ENCODE data around the gene NPTX2. TPM values are rescaled to one million over a fixed set of nuclear protein-coding genes. Genes with fewer than 3 reads are reported as not detected.

NPTX2 gene
- total RNA-seq, 1 experiment from 2014 or later, result 10.9 TPM

DNA sequence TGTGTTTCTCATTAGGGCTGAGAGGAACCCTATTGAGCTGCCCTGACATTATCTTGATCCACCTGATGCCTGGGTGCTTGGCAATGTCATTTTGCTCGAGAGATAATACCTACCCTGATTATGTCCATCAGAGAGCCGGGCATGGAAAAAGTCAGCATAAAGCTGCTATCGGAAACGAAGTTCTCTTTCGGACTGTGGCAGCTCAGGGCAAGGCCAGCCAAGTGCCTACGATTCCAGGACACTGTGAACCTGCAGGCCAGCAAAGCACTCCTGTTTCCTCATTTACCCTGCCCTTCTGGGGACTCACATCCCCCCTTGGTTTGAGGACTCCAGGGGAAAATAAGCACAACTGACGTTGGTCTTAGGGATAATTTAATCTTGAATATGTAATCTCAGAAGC is 25.2 kb upstream of the NPTX2 start:
- no peak for DNase-seq (ENCODE audit: low spot score)
- Mint-ChIP-seq H3K27ac (no peak overlapping the region), H3K36me3 (no peaks in the 10 kb centered on the region), H3K4me1 (no peaks in the 10 kb centered on the region), H3K9me3 (no peaks in the 10 kb centered on the region), H3K27me3 (ENCODE audit: low read depth) (peaks cover 2% of the 10 kb centered on the region; the same call in 1 of the 2 replicates), H3K4me3 (no peak overlapping the region)
- ATAC-seq, result no peak
- ChIA-PET CTCF (interaction anchor here (0.9 to 2.4 kb wide), 4 partner anchors 9 to 240 kb away, joined by 3 to 8 read pairs (median 4); partner anchors contain the start of gene NPTX2), POLR2A (no interaction called here)
- TF ChIP-seq OVOL2 (CRISPR knock-in tag; IDR thresholded peaks at IDR 0.05; ENCODE audit: borderline replicate concordance) (no peak), ESRRA (CRISPR knock-in tag; IDR thresholded peaks at IDR 0.05; ENCODE audit: borderline replicate concordance) (no peak)
- TF ChIP-seq, protein P1, sequence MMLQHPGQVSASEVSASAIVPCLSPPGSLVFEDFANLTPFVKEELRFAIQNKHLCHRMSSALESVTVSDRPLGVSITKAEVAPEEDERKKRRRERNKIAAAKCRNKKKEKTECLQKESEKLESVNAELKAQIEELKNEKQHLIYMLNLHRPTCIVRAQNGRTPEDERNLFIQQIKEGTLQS (CRISPR knock-in tag; conservative IDR thresholded peaks at IDR 0.05), result no peak

GRCh38 chr7:98594348-98594747 is 22.7 kb upstream of the NPTX2 start:
- POLR2A ChIA-PET, result no interaction called here
- TF ChIP-seq SMAD4 (CRISPR knock-in tag; IDR thresholded peaks at IDR 0.05) (no peak), HMGA2 (CRISPR knock-in tag; IDR thresholded peaks at IDR 0.05) (no peak), CBFB (CRISPR knock-in tag; IDR thresholded peaks at IDR 0.05; ENCODE audit: low read depth) (no peak), SP1 (CRISPR knock-in tag; conservative IDR thresholded peaks at IDR 0.05) (no peak), ZNF416 (CRISPR knock-in tag; IDR thresholded peaks at IDR 0.05) (no peak), GABPB1 (CRISPR knock-in tag; IDR thresholded peaks at IDR 0.05) (no peak), ZNF671 (CRISPR knock-in tag; IDR thresholded peaks at IDR 0.05) (no peak), ETV6 (CRISPR knock-in tag; IDR thresholded peaks at IDR 0.05) (no peak), ZNF263 (CRISPR knock-in tag; IDR thresholded peaks at IDR 0.05; ENCODE audit: low read depth) (no peak)
- TF ChIP-seq, protein P1 (CRISPR knock-in tag; conservative IDR thresholded peaks at IDR 0.05), result no peak
- TF ChIP-seq, protein P2, sequence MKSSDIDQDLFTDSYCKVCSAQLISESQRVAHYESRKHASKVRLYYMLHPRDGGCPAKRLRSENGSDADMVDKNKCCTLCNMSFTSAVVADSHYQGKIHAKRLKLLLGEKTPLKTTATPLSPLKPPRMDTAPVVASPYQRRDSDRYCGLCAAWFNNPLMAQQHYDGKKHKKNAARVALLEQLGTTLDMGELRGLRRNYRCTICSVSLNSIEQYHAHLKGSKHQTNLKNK (CRISPR knock-in tag; IDR thresholded peaks at IDR 0.05), result no peak
- TF ChIP-seq, protein P3, sequence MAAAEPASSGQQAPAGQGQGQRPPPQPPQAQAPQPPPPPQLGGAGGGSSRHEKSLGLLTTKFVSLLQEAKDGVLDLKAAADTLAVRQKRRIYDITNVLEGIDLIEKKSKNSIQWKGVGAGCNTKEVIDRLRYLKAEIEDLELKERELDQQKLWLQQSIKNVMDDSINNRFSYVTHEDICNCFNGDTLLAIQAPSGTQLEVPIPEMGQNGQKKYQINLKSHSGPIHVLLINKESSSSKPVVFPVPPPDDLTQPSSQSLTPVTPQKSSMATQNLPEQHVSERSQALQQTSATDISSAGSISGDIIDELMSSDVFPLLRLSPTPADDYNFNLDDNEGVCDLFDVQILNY (CRISPR knock-in tag; IDR thresholded peaks at IDR 0.05), result no peak
- TF ChIP-seq, protein P4, sequence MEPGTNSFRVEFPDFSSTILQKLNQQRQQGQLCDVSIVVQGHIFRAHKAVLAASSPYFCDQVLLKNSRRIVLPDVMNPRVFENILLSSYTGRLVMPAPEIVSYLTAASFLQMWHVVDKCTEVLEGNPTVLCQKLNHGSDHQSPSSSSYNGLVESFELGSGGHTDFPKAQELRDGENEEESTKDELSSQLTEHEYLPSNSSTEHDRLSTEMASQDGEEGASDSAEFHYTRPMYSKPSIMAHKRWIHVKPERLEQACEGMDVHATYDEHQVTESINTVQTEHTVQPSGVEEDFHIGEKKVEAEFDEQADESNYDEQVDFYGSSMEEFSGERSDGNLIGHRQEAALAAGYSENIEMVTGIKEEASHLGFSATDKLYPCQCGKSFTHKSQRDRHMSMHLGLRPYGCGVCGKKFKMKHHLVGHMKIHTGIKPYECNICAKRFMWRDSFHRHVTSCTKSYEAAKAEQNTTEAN (CRISPR knock-in tag; IDR thresholded peaks at IDR 0.05), result no peak
- TF ChIP-seq, protein P5, sequence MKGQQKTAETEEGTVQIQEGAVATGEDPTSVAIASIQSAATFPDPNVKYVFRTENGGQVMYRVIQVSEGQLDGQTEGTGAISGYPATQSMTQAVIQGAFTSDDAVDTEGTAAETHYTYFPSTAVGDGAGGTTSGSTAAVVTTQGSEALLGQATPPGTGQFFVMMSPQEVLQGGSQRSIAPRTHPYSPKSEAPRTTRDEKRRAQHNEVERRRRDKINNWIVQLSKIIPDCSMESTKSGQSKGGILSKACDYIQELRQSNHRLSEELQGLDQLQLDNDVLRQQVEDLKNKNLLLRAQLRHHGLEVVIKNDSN (CRISPR knock-in tag; IDR thresholded peaks at IDR 0.05), result no peak
- TF ChIP-seq, protein P6, sequence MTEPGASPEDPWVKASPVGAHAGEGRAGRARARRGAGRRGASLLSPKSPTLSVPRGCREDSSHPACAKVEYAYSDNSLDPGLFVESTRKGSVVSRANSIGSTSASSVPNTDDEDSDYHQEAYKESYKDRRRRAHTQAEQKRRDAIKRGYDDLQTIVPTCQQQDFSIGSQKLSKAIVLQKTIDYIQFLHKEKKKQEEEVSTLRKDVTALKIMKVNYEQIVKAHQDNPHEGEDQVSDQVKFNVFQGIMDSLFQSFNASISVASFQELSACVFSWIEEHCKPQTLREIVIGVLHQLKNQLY (CRISPR knock-in tag; IDR thresholded peaks at IDR 0.05), result no peak
- CTCF ChIA-PET, result no interaction called here
- H3K27me3 Mint-ChIP-seq (ENCODE audit: low read depth), result peaks cover 2% of the 10 kb centered on the region; the same call in 1 of the 2 replicates
- ATAC-seq (no peak), DNase-seq (ENCODE audit: low spot score) (no peak)
- no peak overlapping the region for H3K4me3 Mint-ChIP-seq
- no peaks in the 10 kb centered on the region for H3K9me3 Mint-ChIP-seq
- no peak overlapping the region for H3K27ac Mint-ChIP-seq
- H3K36me3 Mint-ChIP-seq, result no peaks in the 10 kb centered on the region
- H3K4me1 Mint-ChIP-seq, result no peaks in the 10 kb centered on the region

DNA sequence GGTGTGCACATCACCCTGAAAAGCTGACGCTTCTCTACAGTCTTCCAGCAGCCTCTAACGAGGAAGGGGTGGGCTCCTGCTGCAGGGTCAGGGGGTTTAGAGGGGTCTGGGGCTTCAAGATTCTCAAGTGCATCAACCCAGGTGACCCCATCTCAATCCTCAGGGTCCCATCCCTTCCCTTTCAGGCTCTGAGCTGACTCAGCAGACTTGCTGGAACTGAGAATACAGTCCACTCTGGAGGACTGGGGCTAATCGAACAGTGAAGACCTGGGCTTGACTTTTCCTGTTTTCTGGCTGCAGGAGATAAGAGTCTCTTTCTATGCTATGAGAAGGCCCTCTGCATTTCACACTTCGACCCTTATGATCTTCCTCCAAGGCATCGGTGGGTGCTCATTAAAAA is 22.3 kb upstream of the NPTX2 start:
- H3K9me3 Mint-ChIP-seq, result no peaks in the 10 kb centered on the region
- H3K27me3 Mint-ChIP-seq (ENCODE audit: low read depth), result peaks cover 2% of the 10 kb centered on the region; the same call in 1 of the 2 replicates
- DNase-seq (ENCODE audit: low spot score), result no peak
- ChIA-PET POLR2A (no interaction called here), CTCF (no interaction called here)
- H3K27ac Mint-ChIP-seq, result no peak overlapping the region
- ATAC-seq, result no peak
- no peaks in the 10 kb centered on the region for H3K36me3 Mint-ChIP-seq
- no peaks in the 10 kb centered on the region for H3K4me1 Mint-ChIP-seq
- no peak overlapping the region for H3K4me3 Mint-ChIP-seq
- TF ChIP-seq, protein P7, sequence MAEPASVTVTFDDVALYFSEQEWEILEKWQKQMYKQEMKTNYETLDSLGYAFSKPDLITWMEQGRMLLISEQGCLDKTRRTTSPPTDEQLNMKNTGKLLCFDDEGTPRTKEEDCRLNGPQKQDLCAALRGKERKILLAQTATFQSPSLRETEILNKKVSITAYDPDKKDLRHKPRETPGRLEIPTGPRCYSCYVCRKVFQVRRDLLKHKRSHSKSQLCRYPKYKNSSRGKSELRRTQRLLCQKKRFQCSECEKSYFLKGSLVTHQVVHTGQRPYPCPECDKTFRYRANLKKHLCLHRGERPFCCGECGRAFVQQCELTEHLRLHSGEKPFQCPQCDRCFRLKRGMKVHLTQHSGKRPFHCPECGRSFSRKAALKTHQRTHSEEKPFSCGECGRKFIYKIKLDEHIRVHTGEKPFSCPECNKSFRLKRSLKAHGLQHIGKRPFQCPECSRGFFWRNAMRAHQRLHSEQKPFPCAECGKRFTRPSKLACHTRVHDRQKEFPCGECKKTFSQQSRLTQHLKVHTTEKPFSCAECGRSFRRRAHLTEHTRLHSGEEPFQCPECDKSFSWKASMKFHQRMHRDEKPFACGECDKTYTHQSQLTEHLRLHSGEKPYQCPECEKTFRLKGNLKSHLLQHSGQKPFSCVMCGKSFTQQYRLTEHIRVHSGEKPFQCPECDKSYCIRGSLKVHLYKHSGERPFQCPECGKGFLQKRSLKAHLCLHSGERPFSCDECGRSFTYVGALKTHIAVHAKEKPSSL (CRISPR knock-in tag; conservative IDR thresholded peaks at IDR 0.05), result no peak
- TF ChIP-seq FOXJ3 (CRISPR knock-in tag; IDR thresholded peaks at IDR 0.05; ENCODE audit: borderline replicate concordance) (no peak), AFF4 (CRISPR knock-in tag; IDR thresholded peaks at IDR 0.05; ENCODE audit: borderline replicate concordance) (no peak), E2F4 (CRISPR knock-in tag; IDR thresholded peaks at IDR 0.05; ENCODE audit: borderline replicate concordance, low read depth) (no peak)

Measured in WTC11 (cell line).